NCI-H446 (cell line): ENCODE measurements around the gene LUZP1.
A peak's percentile ranks its signal among the peaks of the same experiment; 100 is the strongest.
"Not testable (repeated sequence)": the region's sequence is repeated elsewhere in the genome, so short reads cannot be mapped to it uniquely, and the experiment has no call there.

Experiments
- DNase-seq, 2 experiments: peaks; one replicate each; lab custom pipeline; 2025; lab: John Stamatoyannopoulos, UW

LUZP1 gene

DNA sequence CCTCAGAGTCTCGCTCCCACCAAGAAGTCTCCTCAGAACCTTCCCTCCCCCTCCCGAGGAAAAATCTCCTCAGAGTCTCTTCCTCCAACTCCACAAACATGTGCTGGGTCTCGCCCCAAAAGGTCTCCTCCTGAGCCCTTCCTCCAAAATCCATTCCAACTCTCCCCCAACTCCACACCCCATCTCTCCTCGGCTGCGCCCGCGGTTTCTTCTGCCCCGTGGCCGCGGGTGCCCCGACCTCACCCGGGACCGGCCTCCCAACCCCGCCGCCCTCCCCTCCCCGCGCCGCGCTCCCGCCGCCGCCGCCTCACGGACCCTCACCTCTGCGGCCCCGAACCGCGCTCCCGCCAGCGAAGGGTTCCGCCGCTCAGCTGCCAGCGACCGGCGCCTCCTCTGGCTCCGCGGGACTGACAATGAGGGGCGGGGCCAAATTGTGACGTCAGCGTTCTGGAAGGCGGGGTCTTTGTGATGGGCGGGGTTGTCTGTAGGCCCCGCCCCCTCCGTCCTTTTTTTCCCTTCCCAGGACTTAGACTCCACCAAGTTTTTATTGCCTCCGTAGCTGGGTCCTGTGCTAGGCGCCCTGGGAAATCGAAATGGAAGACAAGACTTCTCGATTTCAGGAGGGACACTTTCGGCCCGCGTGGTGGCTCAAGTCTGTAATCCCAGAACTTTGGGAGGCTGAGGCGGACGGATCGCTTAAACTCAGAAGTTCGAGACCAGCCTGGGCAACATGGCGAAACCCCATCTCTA lies at the start of gene LUZP1:
LUZP1 (minus strand) TSS at position 412 of the 750 bp plus-strand sequence.
- peak; percentile 71 to 93 for DNase-seq

DNA sequence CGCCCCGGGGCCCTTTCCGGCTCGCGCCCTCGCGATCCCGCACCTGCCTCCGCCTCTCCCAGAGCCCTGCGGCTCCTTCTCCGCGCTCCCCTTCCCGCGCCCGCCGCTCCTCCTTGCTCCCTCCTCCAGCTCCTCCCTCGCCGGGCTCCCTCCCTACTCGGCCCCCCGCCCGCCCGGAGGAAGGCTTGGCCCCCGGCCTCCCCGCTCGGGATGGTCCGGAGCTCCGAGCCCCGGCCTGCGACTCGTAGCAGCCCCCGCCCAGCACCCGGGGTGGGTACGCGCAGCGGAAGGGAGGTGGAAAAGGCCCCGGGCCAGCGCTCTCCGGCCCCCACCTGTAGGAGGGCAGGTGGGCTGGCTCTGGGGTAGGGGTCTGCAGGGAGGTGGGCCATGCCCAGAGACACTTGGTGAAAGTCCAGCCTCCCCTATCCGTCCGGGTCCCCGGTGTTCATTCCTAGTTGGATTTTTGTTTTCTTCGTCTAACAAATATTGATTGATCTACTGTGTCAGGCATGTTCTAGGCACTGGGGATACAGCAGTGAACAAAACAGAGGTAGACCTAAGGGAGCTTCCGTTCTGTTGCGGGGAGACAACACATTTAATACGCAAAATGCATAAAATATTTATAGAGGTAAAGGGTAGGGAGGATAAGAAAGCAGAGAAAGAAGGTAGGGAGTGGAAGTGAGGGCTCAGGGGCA lies 48.9 kb upstream of the LUZP1 start, which contains the start of gene HTR1D:
HTR1D (minus strand) TSS at position 82 of the 695 bp plus-strand sequence. CDS start 23,283 bp downstream, outside the sequence.
- DNase-seq: no peak

DNA sequence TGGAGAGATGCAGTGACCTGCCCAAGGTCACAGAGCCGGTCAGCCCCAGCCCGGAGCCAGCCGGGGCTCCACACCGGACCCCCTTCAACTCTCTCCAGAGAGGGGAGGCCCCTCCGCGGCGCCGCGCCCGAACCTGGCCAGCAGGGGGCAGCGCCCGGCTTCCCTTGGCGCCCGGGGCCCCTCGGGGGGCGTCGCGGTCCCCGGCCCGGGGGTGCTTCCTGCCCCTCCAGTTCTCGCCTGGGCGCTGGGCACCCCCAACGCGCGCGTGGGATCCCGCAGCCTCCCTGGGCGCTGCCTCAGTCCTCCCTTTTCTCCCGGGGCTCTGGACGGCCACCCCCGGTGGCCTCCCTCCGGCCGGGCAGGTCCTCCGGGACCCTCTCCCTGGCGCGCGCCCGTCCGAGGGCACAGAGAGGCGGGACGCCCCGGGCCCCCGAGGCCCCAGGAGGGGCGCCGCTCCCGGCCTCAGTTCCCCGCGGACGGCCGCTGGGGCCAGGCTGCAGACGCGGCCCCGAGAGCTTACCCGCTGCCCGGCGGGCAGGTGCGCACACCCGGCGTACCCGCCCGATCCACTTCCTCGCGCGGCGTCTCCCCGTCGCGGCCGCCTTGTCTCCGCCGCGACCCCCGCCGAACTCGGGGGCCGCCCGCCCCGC lies 48.2 kb upstream of the LUZP1 start:
- no peak for DNase-seq

DNA sequence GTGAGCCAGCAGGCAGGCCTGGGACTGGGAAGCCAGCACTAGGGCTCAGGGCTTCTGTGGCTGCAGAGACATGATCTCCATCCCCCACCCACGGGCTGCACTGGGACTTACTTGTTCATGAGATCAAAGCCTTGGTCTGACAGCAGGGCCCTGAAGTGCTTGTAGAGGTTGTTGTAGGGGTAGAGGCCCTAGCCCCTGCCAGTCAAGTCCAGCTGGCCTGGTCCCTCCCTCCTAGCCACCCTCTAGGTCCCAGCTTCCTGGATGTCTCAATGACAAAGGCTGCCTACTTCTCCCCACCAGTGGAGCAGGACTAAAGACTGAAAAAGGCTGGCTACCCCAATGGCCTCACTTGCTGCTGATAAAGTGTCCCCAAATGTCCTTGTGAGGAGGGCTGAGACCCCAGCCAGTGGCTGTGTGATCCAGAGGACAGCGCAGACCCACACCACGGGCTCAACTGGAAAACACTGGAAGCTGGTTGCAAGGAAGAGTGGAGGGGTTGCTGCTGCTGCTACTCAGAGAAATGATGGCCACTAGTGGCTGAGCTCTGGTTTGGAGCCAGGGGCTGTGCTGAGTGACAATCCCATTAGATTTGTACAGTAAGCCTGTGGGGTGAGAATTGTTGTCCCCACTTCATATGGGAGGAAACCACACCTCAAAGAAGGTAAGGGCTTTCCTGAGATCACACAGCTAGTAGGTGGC lies 47.2 kb upstream of the LUZP1 start:
- DNase-seq: no peak

DNA sequence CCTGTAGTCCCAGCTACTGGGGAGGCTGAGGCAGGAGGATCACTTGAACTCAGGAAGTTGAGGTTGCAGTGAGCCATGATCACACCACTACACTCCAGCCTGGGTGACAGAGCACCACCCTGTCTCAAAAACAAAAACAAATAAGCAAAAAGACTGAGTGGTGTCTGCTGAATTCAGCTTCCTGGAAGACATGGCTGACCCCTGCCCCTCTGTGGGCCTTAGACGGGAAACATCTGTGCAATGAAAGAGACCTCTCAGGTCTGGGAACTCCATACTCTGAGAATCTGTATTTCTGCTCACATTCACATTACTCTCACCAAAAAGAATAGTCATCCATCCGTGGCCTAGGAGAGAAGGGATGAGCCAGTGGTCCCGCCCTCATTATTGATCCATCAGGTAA lies 46.6 kb upstream of the LUZP1 start:
- no peak for DNase-seq

DNA sequence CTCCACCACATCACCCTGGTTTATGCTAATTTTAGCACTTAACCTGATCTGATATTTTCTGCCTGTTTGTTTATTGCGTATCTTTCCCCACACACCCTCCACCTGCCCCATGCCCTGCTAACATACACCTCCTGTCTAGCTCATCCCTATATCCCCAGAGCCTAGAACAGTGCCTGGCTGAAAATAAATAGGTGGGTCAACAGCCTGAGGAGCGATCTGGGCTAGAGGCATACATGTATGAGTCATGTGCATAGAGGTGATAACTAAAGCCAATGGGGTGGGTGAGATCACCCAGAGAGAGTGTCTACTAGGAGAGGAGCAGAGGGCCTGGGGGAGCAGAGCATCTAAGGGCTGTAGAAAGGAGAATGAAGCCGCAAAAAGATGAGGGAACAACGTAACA lies 46.0 kb upstream of the LUZP1 start:
- no peak for DNase-seq

DNA sequence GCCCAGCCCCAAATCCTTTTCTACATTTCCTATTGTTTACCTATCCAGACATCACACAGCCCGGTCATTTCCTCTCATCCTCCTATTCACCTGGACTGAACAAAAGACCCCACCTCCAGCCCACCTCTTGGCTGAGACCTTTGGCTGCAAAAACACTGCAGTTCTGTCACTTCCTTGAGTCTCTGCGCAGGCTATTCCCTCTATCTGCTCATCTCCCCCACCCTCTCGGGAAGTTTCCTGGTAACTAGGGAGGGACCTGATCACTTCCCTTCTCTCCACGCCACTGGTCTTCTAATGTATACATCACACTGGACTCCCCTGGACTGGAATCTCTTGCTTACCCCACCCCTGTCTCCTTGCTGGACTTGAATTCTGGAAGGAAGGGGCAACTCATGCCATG lies 43.3 kb upstream of the LUZP1 start:
- DNase-seq: no peak

DNA sequence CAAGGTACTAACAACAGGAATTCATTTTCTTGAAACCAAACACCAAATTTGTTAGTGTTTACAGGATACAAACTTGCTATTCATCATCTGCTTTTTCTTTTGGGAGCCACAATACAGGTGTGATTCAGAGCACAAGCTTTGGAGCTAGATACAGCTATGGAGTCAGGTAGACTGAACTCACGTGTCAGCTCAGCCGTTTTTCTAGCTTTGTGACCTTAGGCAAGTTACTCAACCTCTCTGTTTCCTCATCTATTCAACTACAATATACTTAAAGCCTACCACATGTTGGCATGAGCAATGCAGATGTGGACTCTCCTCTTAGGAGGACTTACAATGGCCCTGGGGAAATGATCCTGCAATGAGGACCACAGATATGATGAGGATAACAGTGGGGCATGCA lies 42.3 kb upstream of the LUZP1 start:
- DNase-seq: no peak

DNA sequence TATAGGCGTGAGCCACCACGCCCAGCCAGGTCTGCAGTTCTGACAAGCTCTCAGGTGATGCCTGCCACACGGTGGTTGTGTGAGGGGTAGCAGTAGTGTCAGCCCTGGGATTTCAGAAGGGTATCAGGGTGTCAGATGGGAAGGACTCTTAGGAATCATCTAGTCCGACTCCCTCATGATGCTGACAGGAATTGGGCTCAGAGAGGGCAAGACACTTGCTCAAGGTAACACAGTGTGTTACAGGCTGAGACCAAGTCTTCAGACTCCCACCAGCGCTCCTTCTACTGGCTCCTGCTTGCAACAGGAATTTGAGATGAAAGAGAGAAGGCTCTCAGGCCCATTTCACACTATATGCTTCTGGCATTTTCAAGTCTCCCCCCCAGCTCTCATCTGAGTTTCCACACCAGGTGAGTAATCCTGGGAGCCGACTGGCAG lies 41.7 kb upstream of the LUZP1 start:
- no peak for DNase-seq

DNA sequence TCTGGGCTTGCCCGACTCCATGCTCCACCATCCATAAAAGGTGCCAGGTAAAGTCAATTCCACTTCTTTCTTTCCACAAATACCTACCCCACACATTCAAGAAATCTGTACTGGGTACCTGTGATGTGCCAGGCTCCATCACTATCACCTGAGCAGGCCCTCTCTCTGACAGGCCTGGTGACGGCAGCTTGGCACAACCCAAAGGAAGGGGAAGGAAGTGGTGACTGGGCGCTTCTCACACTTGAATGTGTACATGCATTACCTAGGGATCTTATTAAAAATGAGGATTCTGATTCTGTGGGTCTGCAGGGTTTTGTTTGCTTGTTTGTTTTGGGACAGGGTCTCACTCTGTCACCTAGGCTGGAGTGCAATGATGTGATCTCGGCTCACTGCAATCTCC lies 41.1 kb upstream of the LUZP1 start:
- DNase-seq: no peak

DNA sequence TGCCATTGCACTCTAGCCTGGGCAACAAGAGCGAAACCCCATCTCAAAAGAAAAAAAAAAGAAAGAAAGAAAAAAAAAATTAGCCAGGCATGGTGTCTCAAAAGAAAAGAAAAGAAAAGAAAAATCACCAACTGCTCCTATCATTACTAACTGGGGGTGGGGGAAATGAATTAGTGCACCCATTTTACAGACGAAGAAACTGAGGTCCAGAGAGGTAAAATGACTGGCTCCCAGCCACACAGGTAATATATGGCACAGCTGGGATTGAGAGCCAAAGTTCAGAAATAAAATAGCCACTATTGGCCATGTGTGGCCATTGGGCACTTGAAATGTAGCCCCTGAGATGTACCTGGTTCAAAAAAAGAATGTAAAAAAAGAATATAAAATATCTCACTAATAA lies 39.9 kb upstream of the LUZP1 start:
- DNase-seq: no peak

DNA sequence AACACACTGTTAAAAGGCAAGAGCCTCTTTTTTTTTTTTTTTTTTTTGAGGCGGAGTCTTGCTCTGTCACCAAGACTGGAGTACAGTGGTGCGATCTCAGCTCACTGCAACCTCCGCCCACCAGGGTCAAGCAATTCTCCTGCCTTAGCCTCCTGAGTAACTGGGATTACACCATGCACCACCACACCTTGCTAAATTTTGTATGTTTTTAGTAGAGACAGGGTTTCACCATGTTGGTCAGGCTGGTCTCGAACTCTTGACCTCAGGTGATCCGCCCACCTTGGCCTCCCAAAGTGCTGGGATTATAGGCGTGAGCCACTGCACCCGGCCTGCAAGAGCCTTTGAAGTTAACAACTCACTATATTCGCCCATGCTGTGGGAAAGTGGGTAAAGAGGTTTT lies 39.1 kb upstream of the LUZP1 start:
- DNase-seq: not testable (repeated sequence)

DNA sequence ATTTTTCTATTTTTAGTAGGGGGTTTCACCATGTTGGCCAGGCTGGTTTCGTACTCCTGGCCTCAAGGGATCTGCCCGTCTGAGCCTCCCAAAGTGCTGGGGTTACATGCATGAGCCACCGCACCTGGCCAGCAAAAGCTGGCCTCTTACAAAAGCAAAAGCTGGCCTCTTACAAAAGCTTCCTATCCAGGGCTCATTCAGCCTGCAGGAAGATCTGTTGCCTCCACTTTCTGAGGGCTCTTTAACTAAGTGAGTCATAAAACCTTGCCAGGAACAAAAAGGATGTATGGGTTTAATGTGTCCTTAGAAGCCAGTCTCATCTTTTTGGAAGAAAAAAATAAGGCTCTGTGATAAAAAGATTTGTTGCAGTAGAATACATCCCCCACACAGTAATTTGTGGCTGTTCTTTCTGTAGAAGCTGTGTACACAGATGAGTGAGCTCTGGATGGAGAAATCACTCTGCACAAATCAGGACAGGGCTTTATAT lies 33.6 kb upstream of the LUZP1 start:
- no peak for DNase-seq

DNA sequence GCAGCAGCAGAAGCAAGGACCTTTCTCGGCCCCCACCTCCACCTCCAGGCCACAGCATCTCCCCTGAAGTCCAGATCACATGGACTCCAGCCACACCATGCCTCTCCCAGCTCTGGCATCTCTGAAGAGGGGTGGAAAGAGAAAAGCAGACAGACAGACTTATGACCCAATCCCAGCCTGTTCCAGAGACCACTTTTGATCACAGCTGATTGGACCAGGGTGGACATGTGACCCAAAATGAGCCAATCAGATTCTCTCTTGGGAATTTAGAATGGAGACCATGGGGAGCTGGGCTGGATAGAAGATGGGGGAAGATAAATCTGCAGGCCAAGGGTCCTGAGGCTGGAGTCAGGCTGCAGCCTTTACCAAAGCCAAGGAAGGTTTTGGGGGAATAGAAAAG lies 32.2 kb upstream of the LUZP1 start:
- DNase-seq: no peak

DNA sequence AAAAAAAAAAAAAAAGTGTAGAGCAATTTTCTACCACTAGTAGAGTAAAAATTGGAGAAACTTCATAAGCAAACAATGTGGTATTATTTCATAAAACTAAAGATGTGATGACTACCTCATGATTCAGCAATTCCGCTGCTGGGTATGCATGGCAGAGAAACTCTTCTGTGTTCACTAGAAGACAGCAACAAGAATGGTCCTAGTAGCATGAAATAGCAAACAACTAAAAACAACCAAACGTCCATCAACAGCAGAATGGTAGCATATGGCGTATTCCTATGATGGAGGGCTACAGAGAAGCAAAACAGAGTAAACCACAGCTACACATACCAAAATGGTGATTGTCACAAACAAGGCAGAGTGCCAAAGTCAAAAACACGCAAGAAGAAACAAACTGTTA lies 29.7 kb upstream of the LUZP1 start:
- DNase-seq: no peak

DNA sequence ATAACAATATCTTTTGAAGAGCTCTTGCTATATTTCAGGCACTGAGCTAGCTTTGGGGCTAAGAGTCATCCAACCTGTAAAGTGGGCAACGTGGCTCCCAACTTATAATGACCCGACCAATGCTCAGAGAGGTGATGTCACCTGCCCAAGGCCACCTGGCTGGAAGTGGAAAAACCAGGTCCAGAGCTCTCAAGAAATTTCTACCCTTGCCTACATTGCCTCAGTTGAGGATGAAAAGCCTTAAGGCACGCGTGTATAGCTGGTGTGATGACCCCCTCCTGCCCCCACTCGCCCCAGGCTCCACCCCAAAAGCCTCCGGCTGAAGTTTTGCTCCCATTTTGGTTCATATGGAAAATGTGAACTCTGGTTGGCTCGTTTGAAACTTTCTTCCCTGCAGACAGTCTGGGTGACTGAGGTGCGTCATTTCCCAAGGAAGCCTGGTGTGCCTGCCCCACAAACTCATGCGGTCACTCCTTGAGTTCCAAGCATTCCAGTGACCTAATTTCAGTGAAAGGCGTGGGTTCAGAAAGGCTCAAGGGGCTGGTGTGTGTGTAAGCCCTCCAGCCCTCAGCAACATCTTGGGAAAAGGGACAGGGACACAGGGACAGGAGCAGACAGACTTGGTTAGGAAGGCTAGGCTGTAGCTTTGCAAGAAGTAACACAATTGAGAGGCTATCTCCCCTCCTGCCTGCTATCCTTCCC lies 28.1 kb upstream of the LUZP1 start:
- no peak for DNase-seq

DNA sequence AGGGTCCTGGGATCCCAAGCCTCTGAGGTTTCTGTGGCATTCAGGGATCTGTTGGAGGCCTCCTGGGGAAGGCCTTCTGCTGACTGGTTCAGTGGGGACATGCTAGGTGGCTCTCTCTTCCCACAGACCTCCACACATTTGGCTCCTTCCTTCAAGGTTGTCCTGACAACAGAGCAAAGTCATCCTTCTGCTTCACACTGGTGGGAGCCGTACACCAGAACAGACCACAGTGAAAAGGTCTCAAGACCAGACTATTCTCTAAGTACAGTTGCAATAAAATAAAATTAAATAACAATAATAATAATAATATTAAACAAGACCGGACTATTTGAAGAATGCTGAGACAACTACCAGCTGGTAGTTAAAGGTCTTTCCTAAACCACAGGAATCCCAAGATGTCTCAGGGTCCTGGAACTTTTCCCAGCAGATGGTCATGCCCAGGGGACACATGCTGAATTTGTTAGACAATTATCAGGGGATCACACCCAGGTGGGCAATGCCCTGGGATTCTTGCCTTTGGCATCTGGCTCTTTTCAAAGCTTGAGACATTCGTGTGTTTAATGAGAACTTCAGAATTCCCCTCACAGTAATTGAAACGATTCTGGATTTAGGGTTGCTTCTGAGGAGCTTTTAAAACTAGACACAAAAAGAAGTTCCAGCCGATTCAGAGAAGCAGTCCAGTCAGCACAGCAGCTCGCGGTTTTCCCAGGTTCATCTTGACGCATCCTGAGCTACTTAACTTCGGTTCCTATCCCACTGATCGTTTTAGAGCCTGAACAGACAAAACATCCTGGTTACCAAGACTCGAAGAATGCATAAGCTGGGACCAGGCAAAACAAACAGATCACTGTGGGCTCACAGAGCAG lies 25.7 kb upstream of the LUZP1 start:
- DNase-seq: no peak

DNA sequence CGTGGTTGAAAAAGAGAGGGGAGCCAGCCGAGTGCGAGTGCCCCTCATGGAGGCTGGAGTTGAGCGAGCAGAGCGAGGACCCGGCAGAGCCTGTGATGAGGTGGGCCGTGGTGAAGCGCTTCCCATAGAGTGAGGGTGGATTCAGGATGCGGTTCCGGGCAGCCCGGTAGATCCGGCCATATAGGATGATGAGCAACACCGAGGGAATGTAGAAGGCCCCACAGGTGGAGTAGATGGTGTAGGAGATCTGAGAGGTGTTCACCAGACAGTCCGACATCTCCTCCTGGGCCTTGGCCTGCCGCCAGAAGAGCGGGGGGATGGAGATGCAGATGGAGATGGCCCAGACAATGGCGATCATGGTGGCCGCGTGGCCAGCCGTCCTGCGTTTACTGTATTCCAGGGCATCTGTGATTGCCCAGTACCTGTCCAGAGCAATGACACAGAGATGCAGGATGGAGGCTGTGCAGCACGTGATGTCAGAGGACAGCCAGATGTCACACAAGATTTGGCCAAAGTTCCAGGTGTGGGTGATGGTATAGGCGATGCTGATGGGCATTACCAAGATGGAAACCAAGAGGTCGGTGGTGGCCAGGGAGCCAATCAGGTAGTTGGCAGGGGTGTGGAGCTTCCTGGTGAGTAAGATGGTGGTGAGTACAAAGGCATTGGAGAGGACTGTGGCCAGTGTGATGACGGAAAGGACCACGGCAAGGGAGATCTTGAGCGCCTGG lies 24.9 kb upstream of the LUZP1 start:
- DNase-seq: no peak

DNA sequence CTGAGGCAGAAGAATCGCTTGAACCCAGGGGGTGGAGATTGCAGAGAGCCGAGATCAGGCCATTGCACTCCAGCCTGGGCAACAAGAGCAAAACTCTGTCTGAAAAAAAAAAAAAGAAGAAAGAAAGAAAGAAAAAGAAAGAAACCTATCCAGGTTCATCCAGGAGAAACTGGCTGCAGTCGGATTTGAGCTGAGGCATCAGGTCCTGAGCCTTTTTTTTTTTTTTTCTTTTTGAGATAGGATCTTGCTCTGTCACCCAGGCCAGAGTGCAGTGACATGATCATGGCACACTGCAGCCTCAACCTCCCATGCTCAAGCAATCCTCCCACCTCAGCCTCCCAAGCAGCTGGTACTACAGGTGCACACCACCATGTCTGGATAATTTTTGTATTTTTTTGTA lies 22.5 kb upstream of the LUZP1 start:
- no peak for DNase-seq

DNA sequence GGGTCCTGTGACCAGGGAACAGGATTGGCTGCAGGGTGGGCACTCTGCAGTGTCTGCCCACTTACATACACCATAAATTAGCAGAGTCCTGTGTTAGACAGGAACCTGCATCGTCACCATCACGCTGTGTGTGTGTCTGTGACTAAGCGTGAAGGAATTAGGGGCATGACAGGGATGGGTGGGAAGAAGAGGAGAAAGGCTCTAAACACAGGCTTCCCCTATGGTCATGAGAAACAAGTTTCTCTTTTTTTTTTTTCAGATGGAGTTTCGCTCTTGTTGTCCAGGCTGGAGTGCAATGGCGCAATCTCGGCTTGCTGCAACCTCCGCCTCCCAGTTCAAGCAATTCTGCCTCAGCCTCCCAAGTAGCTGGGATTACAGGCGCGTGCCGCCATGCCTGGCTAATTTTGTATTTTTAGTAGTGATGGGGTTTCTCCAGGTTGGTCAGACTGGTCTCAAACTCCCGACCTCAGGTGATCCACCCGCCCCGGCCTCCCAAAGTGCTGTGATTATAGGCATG lies 20.3 kb upstream of the LUZP1 start:
- not testable (repeated sequence) for DNase-seq
